Endodermal cell (in vitro differentiated cells): ENCODE data around the gene CLEC2A. TPM values are rescaled to one million over a fixed set of nuclear protein-coding genes. Genes with fewer than 3 reads are reported as not detected.
A peak's percentile ranks its signal among the peaks of the same experiment; 100 is the strongest.

Experiments
- DNase-seq: peaks from one replicate; pipeline ENCODE4 v3.0.0-alpha.2; 2017
- H3K27ac ChIP-seq: 2 replicates; pipeline ENCODE4 v1.5.1; 2013; ENCODE audit warnings: mild to moderate bottlenecking, low read depth, low read length, moderate library complexity
- H3K27me3 ChIP-seq: 2 replicates; pipeline ENCODE4 v1.6.1; 2013; ENCODE audit warnings: mild to moderate bottlenecking, low read length, moderate library complexity; ENCODE audit not compliant: insufficient read depth, control insufficient read depth, poor library complexity, severe bottlenecking
- H3K36me3 ChIP-seq: 2 replicates; pipeline ENCODE4 v1.7.0; 2013; ENCODE audit warnings: mild to moderate bottlenecking, low read length, moderate library complexity; ENCODE audit not compliant: control insufficient read depth, insufficient read depth
- H3K4me1 ChIP-seq: one replicate; pipeline ENCODE4 v1.7.0; 2013; ENCODE audit warnings: low read length; ENCODE audit not compliant: control insufficient read depth, insufficient read depth
- H3K4me3 ChIP-seq: 2 replicates; pipeline ENCODE4 v1.5.1; 2013; ENCODE audit warnings: mild to moderate bottlenecking, low read length, moderate library complexity
- H3K9ac ChIP-seq: 2 replicates; pipeline ENCODE4 v1.6.1; 2013; ENCODE audit warnings: mild to moderate bottlenecking, low read length, moderate library complexity; ENCODE audit not compliant: poor library complexity, severe bottlenecking; ENCODE audit errors: extremely low read depth
- H3K9me3 ChIP-seq: 2 replicates; pipeline ENCODE4 v1.6.1; 2013; ENCODE audit warnings: mild to moderate bottlenecking, low read length, moderate library complexity; ENCODE audit not compliant: control insufficient read depth
- H3K27ac Mint-ChIP-seq: 2 replicates; pipeline ENCODE4 v1.8.0; 2020; ENCODE audit warnings: mixed read lengths
- H3K27me3 Mint-ChIP-seq: 2 replicates; pipeline ENCODE4 v1.8.0; 2021; ENCODE audit warnings: mild to moderate bottlenecking, mixed read lengths; ENCODE audit not compliant: insufficient read depth
- H3K36me3 Mint-ChIP-seq: 2 replicates; pipeline ENCODE4 v1.8.0; 2020; ENCODE audit warnings: low read depth, mixed read lengths
- H3K4me1 Mint-ChIP-seq: 2 replicates; pipeline ENCODE4 v1.8.0; 2020; ENCODE audit warnings: mixed read lengths
- H3K4me3 Mint-ChIP-seq: 2 replicates; pipeline ENCODE4 v1.8.0; 2020; ENCODE audit warnings: mild to moderate bottlenecking, moderate library complexity, mixed read lengths
- H3K9me3 Mint-ChIP-seq: 2 replicates; pipeline ENCODE4 v1.8.0; 2020; ENCODE audit warnings: mild to moderate bottlenecking, mixed read lengths
- WGBS, 2 experiments: methylation state at CpG; one replicate each; pipeline versions ENCODE4 v1.1.5 to v1.1.7; 2013; ENCODE audit warnings: missing lambda C conversion rate in 2 of 2, mixed read lengths in 1 of 2; ENCODE audit not compliant: insufficient coverage in 1 of 2, insufficient read length in 1 of 2; 5-methylcytosine and 5-hydroxymethylcytosine counted together
- total RNA-seq, 2 donors: library from RNA; stranded (reverse); fragmentation: NEBNext Ultra II Directional in 1 of 2; extraction: Animal tissue kit (Norgen Biotek cat#: 25700) in 1 of 2; gene quantifications; 2 replicates in 1 of 2; 3 replicates in 1 of 2; pipeline ENCODE4 v1.2.1, GENCODE V29; 2021
- TF ChIP-seq, protein P1 (sequence below): fragments of 200-600 bp; sonication (generic); conservative IDR thresholded peaks from 2 replicates; pipeline ENCODE4 v1.5.0; 2021; ENCODE audit warnings: antibody characterized with exemption, mild to moderate bottlenecking

CLEC2A gene
- total RNA-seq, 2 donors from 2014 or later: 3.8 TPM; not detected in 1

DNA sequence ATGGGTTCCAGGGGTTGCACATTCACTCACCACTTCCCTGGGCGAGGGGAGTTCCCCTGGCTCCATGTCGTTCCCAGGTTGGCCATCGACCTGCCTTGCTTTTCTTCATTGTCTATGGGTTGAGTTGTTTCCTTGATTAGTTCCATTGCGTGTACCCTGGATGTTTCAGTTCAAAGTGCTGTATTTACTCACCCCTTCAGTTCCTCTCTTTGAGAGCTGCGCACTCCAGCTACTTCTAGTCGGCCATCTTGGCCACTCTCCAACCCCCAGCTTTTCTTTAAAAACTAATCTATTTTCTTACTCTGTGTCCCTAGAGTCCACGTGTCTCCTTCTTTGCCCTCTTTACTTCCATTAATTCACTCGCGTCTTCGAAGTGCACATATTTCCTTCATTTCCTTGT is 11.7 kb downstream of the CLEC2A start:
- Histone ChIP-seq H3K4me3 (no peak overlapping the region), H3K27ac (no peak overlapping the region), H3K4me1 (no peaks in the 10 kb centered on the region), H3K27me3 (no peaks in the 10 kb centered on the region), H3K9ac (no peak overlapping the region), H3K36me3 (no peaks in the 10 kb centered on the region), H3K9me3 (no peaks in the 10 kb centered on the region)
- DNase-seq: no peak
- TF ChIP-seq, protein P1, sequence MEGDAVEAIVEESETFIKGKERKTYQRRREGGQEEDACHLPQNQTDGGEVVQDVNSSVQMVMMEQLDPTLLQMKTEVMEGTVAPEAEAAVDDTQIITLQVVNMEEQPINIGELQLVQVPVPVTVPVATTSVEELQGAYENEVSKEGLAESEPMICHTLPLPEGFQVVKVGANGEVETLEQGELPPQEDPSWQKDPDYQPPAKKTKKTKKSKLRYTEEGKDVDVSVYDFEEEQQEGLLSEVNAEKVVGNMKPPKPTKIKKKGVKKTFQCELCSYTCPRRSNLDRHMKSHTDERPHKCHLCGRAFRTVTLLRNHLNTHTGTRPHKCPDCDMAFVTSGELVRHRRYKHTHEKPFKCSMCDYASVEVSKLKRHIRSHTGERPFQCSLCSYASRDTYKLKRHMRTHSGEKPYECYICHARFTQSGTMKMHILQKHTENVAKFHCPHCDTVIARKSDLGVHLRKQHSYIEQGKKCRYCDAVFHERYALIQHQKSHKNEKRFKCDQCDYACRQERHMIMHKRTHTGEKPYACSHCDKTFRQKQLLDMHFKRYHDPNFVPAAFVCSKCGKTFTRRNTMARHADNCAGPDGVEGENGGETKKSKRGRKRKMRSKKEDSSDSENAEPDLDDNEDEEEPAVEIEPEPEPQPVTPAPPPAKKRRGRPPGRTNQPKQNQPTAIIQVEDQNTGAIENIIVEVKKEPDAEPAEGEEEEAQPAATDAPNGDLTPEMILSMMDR: no peak
- H3K27ac Mint-ChIP-seq: no peak overlapping the region
- WGBS, 2 experiments: 92% methylated on average over 7 to 10 of the region's 10 CpGs
- no peak overlapping the region for H3K4me3 Mint-ChIP-seq
- H3K27me3 Mint-ChIP-seq: no peaks in the 10 kb centered on the region
- H3K4me1 Mint-ChIP-seq: no peaks in the 10 kb centered on the region
- H3K36me3 Mint-ChIP-seq: peaks cover 2% of the 10 kb centered on the region
- peaks cover 12% of the 10 kb centered on the region for H3K9me3 Mint-ChIP-seq

GRCh38 chr12:9919443-9919842 is 12.7 kb downstream of the CLEC2A start:
- WGBS, 2 experiments: 94% methylated on average over 3 of the region's 3 CpGs; no CpG with 5 or more reads in 1 of the 2 experiments
- H3K27ac Mint-ChIP-seq: no peak overlapping the region
- no peaks in the 10 kb centered on the region for H3K27me3 ChIP-seq
- no peak overlapping the region for H3K9ac ChIP-seq
- DNase-seq: no peak
- no peaks in the 10 kb centered on the region for H3K4me1 Mint-ChIP-seq
- no peaks in the 10 kb centered on the region for H3K9me3 ChIP-seq
- H3K27me3 Mint-ChIP-seq: no peaks in the 10 kb centered on the region
- H3K36me3 ChIP-seq: no peaks in the 10 kb centered on the region
- H3K9me3 Mint-ChIP-seq: peaks cover 12% of the 10 kb centered on the region
- TF ChIP-seq, protein P1: no peak
- H3K4me3 ChIP-seq: no peak overlapping the region
- no peak overlapping the region for H3K4me3 Mint-ChIP-seq
- H3K27ac ChIP-seq: no peak overlapping the region
- H3K36me3 Mint-ChIP-seq: peaks cover 2% of the 10 kb centered on the region
- H3K4me1 ChIP-seq: no peaks in the 10 kb centered on the region

GRCh38 chr12:9911708-9912107 is 20.5 kb downstream of the CLEC2A start:
- TF ChIP-seq, protein P1: no peak
- H3K9me3 ChIP-seq: peaks cover 32% of the 10 kb centered on the region
- no peaks in the 10 kb centered on the region for H3K27me3 Mint-ChIP-seq
- peaks cover 2% of the 10 kb centered on the region for H3K36me3 Mint-ChIP-seq
- no peak for DNase-seq
- H3K4me3 Mint-ChIP-seq: no peak overlapping the region
- H3K9me3 Mint-ChIP-seq: peaks cover 39% of the 10 kb centered on the region
- no peak overlapping the region for H3K27ac Mint-ChIP-seq
- H3K27me3 ChIP-seq: no peaks in the 10 kb centered on the region
- no peaks in the 10 kb centered on the region for H3K4me1 Mint-ChIP-seq
- no peaks in the 10 kb centered on the region for H3K4me1 ChIP-seq
- H3K9ac ChIP-seq: no peak overlapping the region
- H3K4me3 ChIP-seq: peak overlapping the region; percentile 60
- no peak overlapping the region for H3K27ac ChIP-seq
- H3K36me3 ChIP-seq: no peaks in the 10 kb centered on the region
